HepG2 (cell line): Measurements from ENCODE around the gene SAE1. TPM values are rescaled to one million over a fixed set of nuclear protein-coding genes. Genes with fewer than 3 reads are reported as not detected.

Source experiments
- ATAC-seq: fragments of 200-7000 bp; cut with Tn5 transposase; 3 replicates; pipeline ENCODE4 v1.9.1; 2020; ENCODE audit warnings: mild to moderate bottlenecking, moderate library complexity
- BruUV-seq: library from RNA; stranded (reverse); fragments of 400-500 nt; replicated peaks from 2 replicates; lab custom pipeline; 2021; lab: Mats Ljungman, UMichigan
- CTCF ChIA-PET: fragments of 300-600 bp; formaldehyde crosslinking; extraction: SDS; loops from one replicate; lab custom pipeline; 2021; ENCODE audit warnings: low total read pairs, inconsistent platforms, low intra/inter-chr PET ratio; lab: Yijun Ruan, JAX
- POLR2A ChIA-PET: fragments of 350-600 bp; sonication (Branson Sonifier 250); formaldehyde crosslinking; loops from one replicate; lab custom pipeline; 2020; ENCODE audit warnings: antibody characterized with exemption, inconsistent platforms; lab: Yijun Ruan, JAX
- DNase-seq: peaks from one replicate; pipeline ENCODE4 v3.0.0-alpha.2; 2015; ENCODE audit warnings: low spot score
- FAIRE-seq: peaks from 3 replicates; lab custom pipeline; 2011; peaks lifted over from hg19 to GRCh38; lab: Jason Lieb, UNC
- H2AFZ ChIP-seq: one replicate; pipeline ENCODE4 v1.6.1; 2011; ENCODE audit warnings: low read length, inconsistent platforms
- H3K27ac ChIP-seq: fragments of 300-600 bp; 3 replicates; pipeline ENCODE4 v1.8.0; 2011; ENCODE audit warnings: mixed run types, mild to moderate bottlenecking, mixed read lengths, low read length, inconsistent platforms; ENCODE audit not compliant: insufficient read depth; ENCODE audit errors: extremely low read length
- H3K27me3 ChIP-seq, 2 experiments: fragments of 200-600 bp in 1 of 2; 2 replicates in 1 of 2; 3 replicates in 1 of 2; pipeline versions ENCODE4 v1.6.0 to v1.8.0; 2011; ENCODE audit warnings: low read length in 2 of 2, mild to moderate bottlenecking in 2 of 2, moderate library complexity in 2 of 2, inconsistent platforms in 1 of 2; ENCODE audit not compliant: insufficient read depth in 2 of 2, control insufficient read depth in 1 of 2
- H3K36me3 ChIP-seq, 2 experiments: fragments of 200-600 bp in 1 of 2; replicated peaks in 1 of 2; 2 replicates in 1 of 2; 3 replicates in 1 of 2; pipeline versions ENCODE4 v1.5.1 to v1.8.0; 2011; ENCODE audit warnings: low read length in 2 of 2, inconsistent platforms in 1 of 2; ENCODE audit not compliant: insufficient read depth in 2 of 2, control insufficient read depth in 1 of 2
- H3K4me1 ChIP-seq: 2 replicates; pipeline ENCODE4 v1.5.1; 2012; ENCODE audit warnings: low read length, inconsistent platforms; ENCODE audit not compliant: insufficient read depth
- H3K4me2 ChIP-seq: 2 replicates; pipeline ENCODE4 v1.6.0; 2011; ENCODE audit warnings: low read depth, low read length, inconsistent platforms
- H3K4me3 ChIP-seq, 3 experiments: fragments of 200-600 bp in 1 of 3; sonication (generic), shearing (Covaris generic) in 1 of 3; replicated peaks in 1 of 3; 2 replicates each; pipeline ENCODE4 v1.5.1; 2011 to 2016; ENCODE audit warnings: low read length in 3 of 3, inconsistent platforms in 2 of 3, low read depth in 2 of 3, mild to moderate bottlenecking in 2 of 3, control low read depth in 1 of 3, mixed read lengths in 1 of 3; ENCODE audit not compliant: insufficient read depth in 1 of 3
- H3K79me2 ChIP-seq: one replicate; pipeline ENCODE4 v1.6.1; 2011; ENCODE audit warnings: low read length, inconsistent platforms; ENCODE audit not compliant: insufficient read depth
- H3K9ac ChIP-seq: 2 replicates; pipeline ENCODE4 v1.6.0; 2011; ENCODE audit warnings: mild to moderate bottlenecking, low read depth, low read length, inconsistent platforms; ENCODE audit not compliant: insufficient read depth
- H3K9me3 ChIP-seq: 2 replicates; pipeline ENCODE4 v1.5.1; 2012; ENCODE audit warnings: mild to moderate bottlenecking, low read length
- H4K20me1 ChIP-seq: 2 replicates; pipeline ENCODE4 v1.6.0; 2011; ENCODE audit warnings: inconsistent platforms, mild to moderate bottlenecking, low read length, moderate library complexity; ENCODE audit not compliant: insufficient read depth
- CREB1 ChIP-seq, 2 experiments: fragments of 450-650 bp in 1 of 2; IDR thresholded peaks; 2 replicates each; pipeline ENCODE4 v1.6.1; 2016 to 2017; ENCODE audit warnings: control low read depth in 1 of 2, mild to moderate bottlenecking in 1 of 2, missing compliant biosample characterization in 1 of 2, missing genetic modification characterization in 1 of 2
- CSRNP1 ChIP-seq: sonication (generic); formaldehyde crosslinking; IDR thresholded peaks from 2 replicates; pipeline ENCODE4 v1.8.1; 2023; ENCODE audit warnings: mild to moderate bottlenecking, missing genetic modification reagents
- ETV5 ChIP-seq: IDR thresholded peaks from 2 replicates; pipeline ENCODE4 v1.6.1; 2018; ENCODE audit warnings: missing biosample characterization, missing genetic modification reagents, inconsistent platforms, borderline replicate concordance
- FOXA3 ChIP-seq: IDR thresholded peaks from 2 replicates; pipeline ENCODE4 v1.6.1; 2016; ENCODE audit warnings: missing genetic modification reagents, missing compliant biosample characterization
- GLI4 ChIP-seq: sonication (generic); formaldehyde crosslinking; IDR thresholded peaks from 2 replicates; pipeline ENCODE4 v1.5.1; 2020; ENCODE audit warnings: missing genetic modification reagents, mild to moderate bottlenecking, moderate library complexity, borderline replicate concordance
- MAF1 ChIP-seq: sonication (generic); formaldehyde crosslinking; IDR thresholded peaks from 2 replicates; pipeline ENCODE4 v1.5.0; 2020; ENCODE audit warnings: missing genetic modification reagents, borderline replicate concordance
- NFKBIZ ChIP-seq: IDR thresholded peaks from 2 replicates; pipeline ENCODE4 v1.6.1; 2018; ENCODE audit warnings: missing genetic modification reagents, missing compliant biosample characterization
- SNRNP70 ChIP-seq: fragments of 200-400 bp; formaldehyde crosslinking; IDR thresholded peaks from 2 replicates; pipeline ENCODE4 v1.6.1; 2017; ENCODE audit warnings: mild to moderate bottlenecking, low read depth, low read length, moderate library complexity
- SP5 ChIP-seq: IDR thresholded peaks from 2 replicates; pipeline ENCODE4 v1.6.1; 2016; ENCODE audit warnings: low read depth, borderline replicate concordance
- ZFAT ChIP-seq: sonication (generic); formaldehyde crosslinking; conservative IDR thresholded peaks from 2 replicates; pipeline ENCODE4 v1.8.1; 2023; ENCODE audit warnings: missing genetic modification reagents, inconsistent platforms
- ZNF12 ChIP-seq: sonication (generic); formaldehyde crosslinking; IDR thresholded peaks from 2 replicates; pipeline ENCODE4 v1.5.0; 2020; ENCODE audit warnings: missing genetic modification reagents
- ZNF142 ChIP-seq: sonication (generic); formaldehyde crosslinking; IDR thresholded peaks from 2 replicates; pipeline ENCODE4 v1.4.0; 2020; ENCODE audit warnings: missing genetic modification reagents
- ZNF205 ChIP-seq: IDR thresholded peaks from 2 replicates; pipeline ENCODE4 v1.6.1; 2018; ENCODE audit warnings: missing biosample characterization, missing genetic modification reagents
- ZNF232 ChIP-seq: sonication (generic); formaldehyde crosslinking; IDR thresholded peaks from 2 replicates; pipeline ENCODE4 v1.4.0; 2020; ENCODE audit warnings: missing genetic modification reagents, borderline replicate concordance
- ZNF256 ChIP-seq: sonication (generic); formaldehyde crosslinking; conservative IDR thresholded peaks from 2 replicates; pipeline ENCODE4 v1.4.0; 2020; ENCODE audit warnings: missing genetic modification reagents
- ZNF292 ChIP-seq: sonication (generic); formaldehyde crosslinking; IDR thresholded peaks from 2 replicates; pipeline ENCODE4 v1.8.1; 2022; ENCODE audit warnings: mild to moderate bottlenecking, low read depth, missing genetic modification reagents, borderline replicate concordance
- ZNF598 ChIP-seq: sonication (generic); formaldehyde crosslinking; IDR thresholded peaks from 2 replicates; pipeline ENCODE4 v1.5.1; 2020; ENCODE audit warnings: mild to moderate bottlenecking, missing genetic modification reagents, borderline replicate concordance
- ZNF782 ChIP-seq: sonication (generic); formaldehyde crosslinking; IDR thresholded peaks from 2 replicates; pipeline ENCODE4 v1.4.0; 2020; ENCODE audit warnings: missing genetic modification reagents, mild to moderate bottlenecking, borderline replicate concordance
- WGBS: methylation state at CpG from one replicate; pipeline ENCODE4 v1.1.6; 2017; ENCODE audit warnings: low lambda C conversion rate; 5-methylcytosine and 5-hydroxymethylcytosine counted together
- in situ Hi-C: cut with HindIII; loops from 2 replicates; pipeline ENCODE4 v1.10.0; 2017; ENCODE audit warnings: low pct_unique_long_range_greater_than_20kb; ENCODE audit not compliant: extremely low pct_ligation_motif_present
- intact Hi-C: fragments of 100-400 bp; cut with micrococcal nuclease; formaldehyde crosslinking; loops from one replicate; pipeline ENCODE4 v1.10.0; 2022; ENCODE audit not compliant: unreplicated experiment
- polyA plus RNA-seq, 8 experiments: library from polyadenylated mRNA; depleted of rRNA in 3 of 8; stranded (reverse) in 7 of 8; unstranded in 1 of 8; fragments of >200 nt; fragmentation: Illumina TruSeq in 4 of 8; extraction: Trizol in 4 of 8; gene quantifications; 2 replicates each; pipeline versions ENCODE4 v1.2.1 to v1.2.3, GENCODE V29; 2011 to 2016; ENCODE audit warnings: low read depth in 4 of 8, missing spikeins in 1 of 8, mixed read lengths in 1 of 8; ENCODE audit not compliant: insufficient read depth in 1 of 8
- total RNA-seq, 5 experiments: library from RNA; depleted of rRNA; stranded (reverse); fragments of >200 nt; fragmentation: Illumina TruSeq; extraction: Trizol; gene quantifications; 2 replicates each; pipeline ENCODE4 v1.2.3, GENCODE V29; 2016; ENCODE audit warnings: low read depth in 1 of 5

The SAE1 gene
- total and polyA plus RNA-seq, 2 of the 13 experiments (the other 11 are each of a cell fraction or from before 2014, with no cell fraction given), result 87.6 to 197 TPM

- BruUV-seq, result no TSS peak
- no peak for ATAC-seq
- CTCF ChIA-PET, result no interaction called here
- TF ChIP-seq SNRNP70, result no peak
- no peak for TF ChIP-seq NFKBIZ
- no peak for TF ChIP-seq CREB1 (IDR thresholded peaks at IDR 0.05)
- TF ChIP-seq CREB1 (CRISPR knock-in tag; IDR thresholded peaks at IDR 0.05), result no peak
- no peak for TF ChIP-seq ZFAT
- no peak for TF ChIP-seq ETV5 (CRISPR knock-in tag)
- TF ChIP-seq MAF1, result no peak
- TF ChIP-seq ZNF256, result no peak
- no peak for TF ChIP-seq ZNF205 (CRISPR knock-in tag)
- no peak for TF ChIP-seq ZNF782 (CRISPR knock-in tag)
- TF ChIP-seq ZNF142 (CRISPR knock-in tag), result no peak
- no peak for TF ChIP-seq ZNF598 (CRISPR knock-in tag)
- TF ChIP-seq ZNF232 (CRISPR knock-in tag), result no peak
- TF ChIP-seq CSRNP1 (CRISPR knock-in tag), result no peak
- TF ChIP-seq ZNF12 (CRISPR knock-in tag), result no peak
- no peak for TF ChIP-seq GLI4 (CRISPR knock-in tag)
- no peak for TF ChIP-seq ZNF292
- TF ChIP-seq SP5, result no peak
- no peak for TF ChIP-seq FOXA3 (CRISPR knock-in tag)
Measured at GRCh38 chr19:47183601-47184000, 53.0 kb downstream of the SAE1 start.

More at GRCh38 chr19:47183601-47184000, 53.0 kb downstream of the SAE1 start:
- H2AFZ ChIP-seq, result no peak overlapping the region
- H3K9ac ChIP-seq, result no peak overlapping the region
- no peak for DNase-seq
- H3K4me3 ChIP-seq, result no peak overlapping the region
- H3K9me3 ChIP-seq, result no peaks in the 10 kb centered on the region
- in situ Hi-C loops (no loop called here), intact Hi-C loops (no loop called here)
- 95% methylated on average over 2 of the region's 2 CpGs for WGBS
- no peaks in the 10 kb centered on the region for H3K27me3 ChIP-seq
- no peak for FAIRE-seq
- no peaks in the 10 kb centered on the region for H4K20me1 ChIP-seq
- H3K4me1 ChIP-seq, result peaks cover 34% of the 10 kb centered on the region
- peaks cover 14 to 46% of the 10 kb centered on the region in 2 experiments for H3K36me3 ChIP-seq
- peaks cover 3% of the 10 kb centered on the region for H3K79me2 ChIP-seq
- POLR2A ChIA-PET, result no interaction called here
- no peak overlapping the region for H3K4me2 ChIP-seq
- H3K27ac ChIP-seq, result no peak overlapping the region
